ENCODE measurements around the gene TRIM44.
"Not testable (repeated sequence)": the region's sequence is repeated elsewhere in the genome, so short reads cannot be mapped to it uniquely, and the experiment has no call there.

TRIM44 gene

GRCh38 chr11:35715677-35716076 is 53.1 kb downstream of the TRIM44 start:
- DNase-seq (ENCODE audit: low read depth in 3 of 3): not testable (repeated sequence)

GRCh38 chr11:35717043-35717442 is 54.5 kb downstream of the TRIM44 start:
- DNase-seq (ENCODE audit: low read depth in 3 of 3): no peak

- DNase-seq (ENCODE audit: low read depth in 3 of 3): no peak
Observed at GRCh38 chr11:35717520-35717919, 54.9 kb downstream of the TRIM44 start.

- DNase-seq (ENCODE audit: low read depth in 3 of 3): no peak
Observed at GRCh38 chr11:35721651-35722282, 59.2 kb downstream of the TRIM44 start.

- no peak for DNase-seq (ENCODE audit: low read depth in 3 of 3)
Observed at GRCh38 chr11:35722641-35723040, 60.1 kb downstream of the TRIM44 start.

GRCh38 chr11:35723493-35723892 is 60.9 kb downstream of the TRIM44 start:
- DNase-seq (ENCODE audit: low read depth in 3 of 3): no peak

GRCh38 chr11:35723913-35724312 is 61.3 kb downstream of the TRIM44 start:
- no peak for DNase-seq (ENCODE audit: low read depth in 3 of 3)

GRCh38 chr11:35725885-35726284 is 63.3 kb downstream of the TRIM44 start:
- no peak for DNase-seq (ENCODE audit: low read depth in 3 of 3)

GRCh38 chr11:35727140-35727539 is 64.6 kb downstream of the TRIM44 start:
- no peak for DNase-seq (ENCODE audit: low read depth in 3 of 3)

GRCh38 chr11:35730254-35730653 is 67.7 kb downstream of the TRIM44 start:
- no peak for DNase-seq (ENCODE audit: low read depth in 3 of 3)

GRCh38 chr11:35734669-35735410 is 72.3 kb downstream of the TRIM44 start:
- DNase-seq (ENCODE audit: low read depth in 3 of 3): no peak

GRCh38 chr11:35735411-35735810 is 72.8 kb downstream of the TRIM44 start:
- DNase-seq (ENCODE audit: low read depth in 3 of 3): no peak

- no peak for DNase-seq (ENCODE audit: low read depth in 3 of 3)
Observed at GRCh38 chr11:35735903-35736302, 73.3 kb downstream of the TRIM44 start.

- DNase-seq (ENCODE audit: low read depth in 3 of 3): no peak
Observed at GRCh38 chr11:35736952-35737351, 74.4 kb downstream of the TRIM44 start.

- no peak for DNase-seq (ENCODE audit: low read depth in 3 of 3)
Observed at GRCh38 chr11:35740061-35740799, 77.7 kb downstream of the TRIM44 start.

- DNase-seq (ENCODE audit: low read depth in 3 of 3): no peak
Observed at GRCh38 chr11:35742707-35743454, 80.3 kb downstream of the TRIM44 start.

- no peak for DNase-seq (ENCODE audit: low read depth in 3 of 3)
Observed at GRCh38 chr11:35746356-35747153, 84.0 kb downstream of the TRIM44 start.

- no peak for DNase-seq (ENCODE audit: low read depth in 3 of 3)
Observed at GRCh38 chr11:35747668-35748067, 85.1 kb downstream of the TRIM44 start.

GRCh38 chr11:35748644-35749043 is 86.1 kb downstream of the TRIM44 start:
- DNase-seq (ENCODE audit: low read depth in 3 of 3): no peak

GRCh38 chr11:35750315-35750714 is 87.7 kb downstream of the TRIM44 start:
- DNase-seq (ENCODE audit: low read depth in 3 of 3): no peak

- no peak for DNase-seq (ENCODE audit: low read depth in 3 of 3)
Observed at GRCh38 chr11:35750981-35751663, 88.5 kb downstream of the TRIM44 start.

Data from stimulated activated CD4-positive, alpha-beta T cell treated with anti-CD3 and anti-CD28 coated beads, TNF-alpha, amount 100 ng/mL, for 4 hours (primary cell).